ENCODE data around the gene SLC9A7.
A peak's percentile ranks its signal among the peaks of the same experiment; 100 is the strongest.

Gene SLC9A7

GRCh38 chrX:46704767-46705386 is 54.0 kb downstream of the SLC9A7 start:
- DNase-seq (ENCODE audit: low read depth in 2 of 2), result peak in 1 of 2 donors; percentile 15

- DNase-seq (ENCODE audit: low read depth in 2 of 2), result no peak
These were observed 54.9 kb downstream of the SLC9A7 start for GRCh38 chrX:46703980-46704379.

GRCh38 chrX:46698691-46699090 is 60.2 kb downstream of the SLC9A7 start:
- no peak for DNase-seq (ENCODE audit: low read depth in 2 of 2)

GRCh38 chrX:46695491-46695890 is 63.4 kb downstream of the SLC9A7 start:
- DNase-seq (ENCODE audit: low read depth in 2 of 2), result no peak

DNA sequence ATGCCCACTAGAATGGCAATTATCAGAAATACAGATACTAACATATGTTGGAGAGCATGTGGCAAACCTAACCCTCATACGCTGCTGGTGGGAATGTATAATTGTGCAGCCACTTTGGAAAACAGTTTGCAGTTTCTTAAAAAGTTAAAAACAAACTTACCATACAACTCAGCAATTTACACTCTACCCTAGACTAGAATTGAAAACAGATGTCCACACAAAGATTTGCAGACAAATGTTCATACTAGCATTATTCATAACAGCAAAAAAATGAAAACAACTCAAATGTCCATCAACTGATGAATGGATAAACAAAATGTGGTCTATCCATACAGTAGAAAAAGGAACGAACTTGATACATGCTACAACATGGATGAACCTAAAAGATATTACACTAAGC is 64.4 kb downstream of the SLC9A7 start:
- no peak for DNase-seq (ENCODE audit: low read depth in 2 of 2)

DNA sequence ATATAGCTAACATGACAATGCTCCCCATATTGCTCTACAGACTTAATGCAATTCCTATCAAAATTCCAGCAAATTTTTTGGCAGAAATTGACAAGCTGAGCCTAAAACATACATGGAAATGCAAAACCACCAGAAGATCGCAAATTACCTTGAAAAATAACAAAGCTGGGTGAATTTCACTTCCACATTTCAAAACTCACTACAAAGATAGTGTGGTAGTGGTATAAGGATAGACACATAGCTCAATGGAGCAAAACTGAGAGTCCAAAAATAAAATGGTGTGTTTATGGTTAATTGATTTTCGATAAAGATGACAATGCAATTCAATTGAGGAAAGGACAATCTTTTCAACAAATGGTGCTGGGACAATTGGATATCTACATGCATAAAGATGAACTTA is 65.8 kb downstream of the SLC9A7 start:
- no peak for DNase-seq (ENCODE audit: low read depth in 2 of 2)

GRCh38 chrX:46690818-46691217 is 68.1 kb downstream of the SLC9A7 start:
- DNase-seq (ENCODE audit: low read depth in 2 of 2), result no peak

DNA sequence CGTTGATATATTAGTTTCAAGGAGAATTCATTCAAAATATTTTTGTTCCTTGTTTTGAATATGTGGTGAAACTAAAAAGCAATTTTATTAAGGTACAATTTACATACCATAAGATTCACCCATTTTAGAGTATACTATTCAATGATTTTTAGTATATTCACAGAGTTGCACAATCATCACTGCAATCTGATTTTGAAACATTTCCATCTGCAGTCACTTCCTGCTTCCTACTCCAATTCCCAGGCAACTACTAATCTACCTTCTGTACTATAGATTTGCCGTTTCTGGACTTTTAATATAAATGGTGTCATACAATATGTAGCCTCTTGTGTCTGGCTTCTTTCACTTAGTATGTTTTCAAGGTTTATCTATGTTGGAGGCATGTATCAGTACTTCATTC is 71.3 kb downstream of the SLC9A7 start:
- no peak for DNase-seq (ENCODE audit: low read depth in 2 of 2)

DNA sequence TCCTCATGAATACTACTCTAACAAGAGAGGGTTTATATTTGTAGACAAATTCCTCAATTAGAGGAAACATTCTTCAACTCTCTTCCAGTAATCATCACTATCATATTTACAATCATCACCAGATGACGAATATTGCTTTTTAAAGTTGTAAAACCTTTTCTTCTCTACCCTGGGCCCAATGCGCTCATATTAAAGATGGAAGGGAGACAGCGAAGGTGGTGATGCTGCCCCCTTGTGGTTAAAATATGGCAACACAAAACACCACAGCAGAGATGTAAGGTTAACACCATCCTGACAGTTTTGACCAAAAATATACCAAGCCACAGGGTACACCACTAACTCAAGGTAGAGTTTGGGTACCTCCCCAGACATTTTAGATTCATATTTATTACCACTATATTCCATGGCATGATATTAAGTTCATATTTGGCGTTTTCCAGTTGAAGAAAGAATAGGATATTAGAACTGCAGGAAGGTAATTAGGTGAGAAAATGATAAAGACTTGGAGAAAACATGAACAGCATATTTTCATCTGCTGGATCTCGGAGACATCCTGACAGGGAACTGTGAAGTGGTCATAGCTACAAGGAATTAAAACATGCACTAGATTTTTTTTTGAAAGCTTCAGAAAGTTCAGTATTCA is 72.8 kb downstream of the SLC9A7 start:
- no peak for DNase-seq (ENCODE audit: low read depth in 2 of 2)

DNA sequence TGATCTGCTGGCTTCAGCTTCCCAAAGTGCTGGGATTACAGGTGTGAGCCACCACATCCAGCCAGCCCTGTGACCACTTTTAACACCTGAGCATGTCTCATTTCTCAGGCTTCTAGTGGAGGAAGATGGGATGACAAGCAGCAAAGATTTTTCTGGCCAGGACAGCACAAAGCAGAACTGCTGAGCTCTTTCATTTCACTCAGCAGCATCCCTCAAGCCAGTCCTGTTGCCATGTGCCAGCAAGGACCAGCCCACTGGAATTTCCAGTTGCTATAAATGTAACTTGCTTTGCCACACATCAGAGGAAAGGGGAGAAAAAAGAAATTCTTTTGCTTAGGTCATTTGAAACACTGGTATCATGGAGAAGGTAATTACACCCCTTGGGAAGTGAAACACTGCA is 75.9 kb downstream of the SLC9A7 start:
- DNase-seq (ENCODE audit: low read depth in 2 of 2), result no peak

DNA sequence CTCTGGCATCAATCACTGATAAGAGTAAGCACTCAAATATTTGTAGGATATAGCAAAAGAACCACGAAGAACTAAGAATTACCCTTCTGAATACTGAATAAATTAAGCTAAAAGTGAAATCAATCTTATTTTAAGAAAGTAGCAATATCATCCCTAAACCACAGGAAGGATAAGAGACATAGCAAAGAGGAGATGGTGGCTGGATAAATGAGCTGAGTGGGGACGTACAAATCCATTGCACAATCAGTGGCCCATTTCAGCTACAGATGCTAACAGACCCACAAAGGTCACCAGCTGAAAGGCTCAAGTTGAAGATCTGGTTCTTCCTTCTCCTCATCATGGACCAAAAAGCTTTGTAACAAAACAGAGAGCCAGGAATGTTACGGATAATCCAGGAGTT is 77.1 kb downstream of the SLC9A7 start:
- no peak for DNase-seq (ENCODE audit: low read depth in 2 of 2)

- no peak for DNase-seq (ENCODE audit: low read depth in 2 of 2)
These were observed 80.7 kb downstream of the SLC9A7 start for GRCh38 chrX:46678232-46678631.

DNA sequence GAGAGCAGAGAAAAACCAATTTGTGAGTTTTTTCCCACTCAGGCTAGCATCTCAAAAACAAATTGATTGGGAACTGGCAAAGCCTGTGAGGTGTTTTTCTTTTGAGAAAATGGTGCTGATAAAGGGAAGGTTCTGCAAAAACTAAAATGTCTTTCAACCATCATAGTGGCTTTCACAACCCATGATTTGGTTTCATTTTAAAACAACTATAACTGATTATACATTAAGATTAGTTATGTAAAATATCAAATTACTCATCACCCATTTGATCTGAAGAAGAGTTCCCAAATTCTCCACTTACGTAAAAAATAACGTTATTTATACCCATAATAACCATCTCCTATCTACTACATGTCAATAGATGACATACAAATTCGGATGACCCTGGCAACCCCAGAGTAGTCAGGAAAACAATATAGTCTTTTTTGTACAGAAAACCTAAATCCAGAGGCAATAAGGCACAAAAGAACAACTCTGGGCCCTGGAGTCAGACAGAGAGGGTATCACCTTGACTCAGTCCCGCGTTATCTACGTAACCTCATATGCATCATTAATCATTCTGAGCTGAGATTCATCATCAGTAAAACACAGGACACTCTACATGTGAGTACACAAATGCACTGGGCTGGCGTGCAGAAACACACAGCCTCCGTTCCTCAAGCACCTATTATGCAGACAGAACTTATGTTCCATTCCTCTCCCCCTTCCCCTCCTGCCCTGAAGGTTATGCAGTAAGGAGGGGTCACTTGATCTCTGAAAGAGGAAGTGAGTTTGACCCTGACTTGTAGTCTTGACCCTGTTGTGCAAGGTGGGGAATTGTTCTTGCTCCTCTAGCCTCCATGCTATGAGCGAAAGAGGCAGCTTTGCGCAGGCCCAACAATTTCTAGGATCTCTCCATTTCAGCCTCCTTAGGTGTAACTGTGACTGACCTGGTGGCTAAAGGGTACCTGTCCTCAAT is 82.2 kb downstream of the SLC9A7 start:
- no peak for DNase-seq (ENCODE audit: low read depth in 2 of 2)

DNA sequence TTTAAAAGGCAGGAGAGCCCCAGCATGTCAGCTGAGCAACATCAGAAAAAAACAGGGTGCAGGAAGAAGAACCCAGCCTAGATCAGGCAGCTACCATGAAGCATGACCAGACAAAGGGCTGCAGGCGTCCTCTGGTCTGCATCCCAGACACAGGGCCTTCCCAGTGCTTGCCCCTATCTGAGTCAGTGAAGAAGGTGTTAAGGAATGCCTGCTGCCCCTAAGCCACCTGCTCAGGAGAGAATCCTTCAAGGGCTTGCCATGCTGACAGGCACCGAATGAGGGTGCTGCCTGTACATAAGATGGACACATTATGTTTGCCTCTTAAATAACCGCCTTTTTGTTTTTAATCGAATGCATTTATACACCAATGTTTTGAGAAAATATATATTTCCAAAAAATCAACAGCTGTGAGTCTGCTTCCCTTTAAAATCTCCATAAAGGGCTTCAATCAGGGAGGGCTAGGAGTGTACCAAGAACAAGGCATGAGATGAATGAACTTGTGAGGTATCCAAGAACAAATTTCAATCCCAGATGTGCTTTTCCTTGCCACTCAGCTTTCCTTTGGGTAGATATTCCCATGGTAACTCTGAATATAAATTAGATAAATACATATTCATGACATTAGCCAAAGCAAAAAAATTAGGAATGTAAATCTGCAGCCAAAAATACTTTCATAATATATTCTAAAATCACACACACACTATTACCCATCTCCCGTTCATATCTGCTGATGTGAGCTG is 85.1 kb downstream of the SLC9A7 start:
- no peak for DNase-seq (ENCODE audit: low read depth in 2 of 2)

GRCh38 chrX:46670316-46670715 is 88.6 kb downstream of the SLC9A7 start:
- no peak for DNase-seq (ENCODE audit: low read depth in 2 of 2)

- no peak for DNase-seq (ENCODE audit: low read depth in 2 of 2)
These were observed 92.1 kb downstream of the SLC9A7 start for GRCh38 chrX:46666831-46667230.

DNA sequence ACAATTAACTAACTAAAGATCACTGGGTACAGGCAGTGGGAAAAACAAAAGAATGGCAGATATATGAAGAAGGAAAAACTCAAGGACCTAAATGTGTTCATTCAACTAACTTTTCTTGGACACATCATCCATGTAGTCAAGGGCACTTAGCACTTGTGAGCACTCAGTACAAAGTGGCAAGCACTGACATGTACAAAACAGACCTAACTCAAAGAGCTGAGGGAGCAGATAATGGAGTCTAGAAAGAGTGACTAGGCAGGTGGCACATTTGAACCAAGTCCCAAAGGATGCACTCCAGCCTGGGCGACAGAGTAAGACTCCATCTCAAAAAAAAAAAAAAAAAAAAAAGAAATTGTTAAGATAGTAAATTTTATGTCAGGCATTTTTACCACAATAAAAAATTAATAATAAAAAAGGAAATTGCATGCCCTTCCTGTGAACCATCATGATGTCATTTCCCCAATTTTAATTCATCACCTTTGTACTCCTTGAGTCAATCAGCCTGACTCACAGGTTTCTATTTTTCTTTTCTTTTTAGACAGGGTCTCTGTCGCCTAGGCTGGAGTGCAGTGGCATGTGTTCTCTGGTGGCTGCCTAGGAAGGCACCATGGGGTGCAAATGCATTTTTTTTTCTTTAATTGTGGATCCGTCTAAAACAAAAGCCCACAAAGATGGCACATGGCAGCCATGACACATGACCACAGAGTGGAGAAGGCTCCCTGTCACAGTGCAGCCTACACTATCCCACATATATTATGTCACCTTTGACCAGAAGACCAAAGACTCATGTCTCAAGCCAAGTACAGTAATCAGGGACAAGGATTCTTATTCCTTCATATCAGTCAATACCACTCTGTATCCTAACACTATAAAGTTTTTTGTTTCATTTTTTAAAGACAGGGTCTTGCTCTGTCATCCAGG is 93.4 kb downstream of the SLC9A7 start:
- DNase-seq (ENCODE audit: low read depth in 2 of 2), result no peak

- DNase-seq (ENCODE audit: low read depth in 2 of 2), result no peak
These were observed 96.5 kb downstream of the SLC9A7 start for GRCh38 chrX:46662188-46662958.

- no peak for DNase-seq (ENCODE audit: low read depth in 2 of 2)
These were observed 105.4 kb downstream of the SLC9A7 start for GRCh38 chrX:46653482-46653881.

All from stimulated activated CD4-positive, alpha-beta T cell treated with anti-CD3 and anti-CD28 coated beads, Interleukin-15, amount 100 ng/mL, for 48 hours (primary cell).